Activated naive CD4-positive, alpha-beta T cell treated with anti-CD3 and anti-CD28 coated beads for 36 hours (primary cell): ENCODE measurements around the gene SLC3A2. TPM values are rescaled to one million over a fixed set of nuclear protein-coding genes. Genes with fewer than 3 reads are reported as not detected.
"Not testable (repeated sequence)": the region's sequence is repeated elsewhere in the genome, so short reads cannot be mapped to it uniquely, and the experiment has no call there.

Experiments
- CTCF ChIA-PET: fragments of 350-600 bp; sonication (Branson Sonifier 250); formaldehyde crosslinking; loops from one replicate; lab custom pipeline; 2021; ENCODE audit warnings: antibody characterized with exemption; lab: Charles Lee
- DNase-seq: peaks from one replicate; pipeline ENCODE4 v3.0.0-alpha.2; 2020
- H3K27ac Mint-ChIP-seq: one replicate; pipeline ENCODE4 v1.8.0; 2021; ENCODE audit warnings: mild to moderate bottlenecking, mixed read lengths
- H3K27me3 Mint-ChIP-seq: one replicate; pipeline ENCODE4 v1.8.0; 2021; ENCODE audit warnings: low read depth, mixed read lengths
- H3K36me3 Mint-ChIP-seq: one replicate; pipeline ENCODE4 v1.8.0; 2021; ENCODE audit warnings: low read depth, mixed read lengths
- H3K4me1 Mint-ChIP-seq: one replicate; pipeline ENCODE4 v1.8.0; 2021; ENCODE audit warnings: low read depth, mixed read lengths
- H3K4me3 Mint-ChIP-seq: one replicate; pipeline ENCODE4 v1.8.0; 2021; ENCODE audit warnings: mild to moderate bottlenecking, moderate library complexity, mixed read lengths
- H3K9me3 Mint-ChIP-seq: one replicate; pipeline ENCODE4 v1.8.0; 2021; ENCODE audit warnings: mixed read lengths
- intact Hi-C: fragments of 100-400 bp; cut with micrococcal nuclease; formaldehyde crosslinking; loops from one replicate; pipeline ENCODE4 v1.15.1; 2023
- total RNA-seq, 2 experiments: library from RNA; stranded (reverse); gene quantifications; one replicate each; pipeline ENCODE4 v1.2.3, GENCODE V29; 2021

SLC3A2 gene
- total RNA-seq, 2 experiments from 2014 or later = 419 to 472 TPM

- intact Hi-C loops = no loop called here
- Mint-ChIP-seq H3K27me3 (peaks cover 62% of the 10 kb centered on the region), H3K27ac (no peak overlapping the region), H3K36me3 (no peaks in the 10 kb centered on the region), H3K4me1 (peaks cover 22% of the 10 kb centered on the region), H3K4me3 (no peak overlapping the region), H3K9me3 (no peaks in the 10 kb centered on the region)
- no peak for DNase-seq
- CTCF ChIA-PET = interaction anchor here (1.3 kb wide), 1 partner anchor 22 kb away, joined by 5 read pairs; no protein-coding TSS in a partner anchor
These were observed 47.3 kb downstream of the SLC3A2 start for GRCh38 chr11:62928011-62928410.

GRCh38 chr11:62930157-62930556, 49.5 kb downstream of the SLC3A2 start:
- intact Hi-C loops = no loop called here
- Mint-ChIP-seq H3K4me1 (peaks cover 13% of the 10 kb centered on the region), H3K27me3 (peaks cover 49% of the 10 kb centered on the region), H3K4me3 (no peak overlapping the region), H3K27ac (no peak overlapping the region), H3K9me3 (no peaks in the 10 kb centered on the region), H3K36me3 (no peaks in the 10 kb centered on the region)
- CTCF ChIA-PET = no interaction called here
- DNase-seq = no peak

GRCh38 chr11:62930666-62931065, 50.0 kb downstream of the SLC3A2 start:
- Mint-ChIP-seq H3K4me1 (peaks cover 7% of the 10 kb centered on the region), H3K27me3 (peaks cover 44% of the 10 kb centered on the region), H3K9me3 (no peaks in the 10 kb centered on the region), H3K4me3 (no peak overlapping the region), H3K36me3 (no peaks in the 10 kb centered on the region), H3K27ac (no peak overlapping the region)
- CTCF ChIA-PET = interaction anchor here (1.2 kb wide), 1 partner anchor 44 kb away, joined by 3 read pairs; no protein-coding TSS in a partner anchor
- intact Hi-C loops = no loop called here
- no peak for DNase-seq

GRCh38 chr11:62931499-62932278, 51.0 kb downstream of the SLC3A2 start:
- CTCF ChIA-PET = interaction anchor here (1.2 kb wide), 1 partner anchor 43 kb away, joined by 3 read pairs; no protein-coding TSS in a partner anchor
- Mint-ChIP-seq H3K4me3 (no peak overlapping the region), H3K27ac (no peak overlapping the region), H3K36me3 (no peaks in the 10 kb centered on the region), H3K27me3 (peaks cover 33% of the 10 kb centered on the region), H3K9me3 (no peaks in the 10 kb centered on the region), H3K4me1 (no peaks in the 10 kb centered on the region)
- no peak for DNase-seq
- intact Hi-C loops = no loop called here

GRCh38 chr11:62933285-62933684, 52.6 kb downstream of the SLC3A2 start:
- Mint-ChIP-seq H3K4me1 (no peaks in the 10 kb centered on the region), H3K9me3 (peaks cover 7% of the 10 kb centered on the region), H3K4me3 (no peak overlapping the region), H3K27me3 (peaks cover 19% of the 10 kb centered on the region), H3K36me3 (no peaks in the 10 kb centered on the region), H3K27ac (no peak overlapping the region)
- intact Hi-C loops = no loop called here
- CTCF ChIA-PET = no interaction called here
- no peak for DNase-seq

- H3K27me3 Mint-ChIP-seq = peaks cover 12% of the 10 kb centered on the region
- H3K4me1 Mint-ChIP-seq = no peaks in the 10 kb centered on the region
- no peak for DNase-seq
- intact Hi-C loops = no loop called here
- CTCF ChIA-PET = no interaction called here
- H3K27ac Mint-ChIP-seq = no peak overlapping the region
- H3K36me3 Mint-ChIP-seq = no peaks in the 10 kb centered on the region
- no peak overlapping the region for H3K4me3 Mint-ChIP-seq
- peaks cover 7% of the 10 kb centered on the region for H3K9me3 Mint-ChIP-seq
These were observed 53.2 kb downstream of the SLC3A2 start for GRCh38 chr11:62933750-62934495.

GRCh38 chr11:62934496-62934785, 53.7 kb downstream of the SLC3A2 start:
- intact Hi-C loops = no loop called here
- no peak for DNase-seq
- peaks cover 7% of the 10 kb centered on the region for H3K9me3 Mint-ChIP-seq
- no peak overlapping the region for H3K4me3 Mint-ChIP-seq
- CTCF ChIA-PET = no interaction called here
- peaks cover 9% of the 10 kb centered on the region for H3K27me3 Mint-ChIP-seq
- H3K27ac Mint-ChIP-seq = no peak overlapping the region
- no peaks in the 10 kb centered on the region for H3K4me1 Mint-ChIP-seq
- H3K36me3 Mint-ChIP-seq = no peaks in the 10 kb centered on the region

- H3K9me3 Mint-ChIP-seq, H3K27ac Mint-ChIP-seq, H3K27me3 Mint-ChIP-seq, H3K4me1 Mint-ChIP-seq, H3K36me3 Mint-ChIP-seq, DNase-seq, intact Hi-C loops, H3K4me3 Mint-ChIP-seq: not testable (repeated sequence)
- CTCF ChIA-PET = interaction anchor here (1.8 kb wide), 1 partner anchor 32 kb away, joined by 5 read pairs; no protein-coding TSS in a partner anchor
These were observed 56.8 kb downstream of the SLC3A2 start for GRCh38 chr11:62937528-62937927.

Other genes with a start within 250 kb of the SLC3A2 start
- 100 to 1,000 TPM; 221 to 230 TPM for gene GANAB, start 234.3 kb upstream of the SLC3A2 start, total RNA-seq
- gene INTS5, start 227.6 kb upstream of the SLC3A2 start, total RNA-seq = 10 to 100 TPM; 12.5 to 12.8 TPM
- 10 to 100 TPM; 73.5 to 76.5 TPM for gene C11orf98, start 215.7 kb upstream of the SLC3A2 start, total RNA-seq
- 10 to 100 TPM; 35.2 to 44.0 TPM for gene CSKMT, start 215.6 kb upstream of the SLC3A2 start, total RNA-seq
- 1 to 10 TPM; 6.0 to 6.4 TPM for gene UQCC3, start 209.2 kb upstream of the SLC3A2 start, total RNA-seq
- gene LBHD1, start 208.6 kb upstream of the SLC3A2 start, total RNA-seq = 1 to 10 TPM; 4.4 to 6.1 TPM
- gene UBXN1, start 201.8 kb upstream of the SLC3A2 start, total RNA-seq = 100 to 1,000 TPM; 121 to 124 TPM
- under 1 TPM in 1 of 2 experiments, not detected in 1; 0.10 TPM for gene LRRN4CL, start 191.4 kb upstream of the SLC3A2 start, total RNA-seq
- gene BSCL2, start 173.5 kb upstream of the SLC3A2 start, total RNA-seq = 10 to 100 TPM; 13.8 to 17.3 TPM
- not detected for gene GNG3, start 173.2 kb upstream of the SLC3A2 start, total RNA-seq
- gene HNRNPUL2, start 153.4 kb upstream of the SLC3A2 start, total RNA-seq = 10 to 100 TPM; 58.6 to 61.5 TPM
- 10 to 100 TPM; 46.6 to 49.5 TPM for gene TTC9C, start 152.4 kb upstream of the SLC3A2 start, total RNA-seq
- 10 to 100 TPM; 12.1 to 13.5 TPM for gene ZBTB3, start 126.7 kb upstream of the SLC3A2 start, total RNA-seq
- 100 to 1,000 TPM; 131 to 135 TPM for gene POLR2G, start 119.3 kb upstream of the SLC3A2 start, total RNA-seq
- 10 to 100 TPM in 1 of 2 experiments, 1 to 10 TPM in 1; 8.9 to 10.5 TPM for gene TAF6L, start 109.5 kb upstream of the SLC3A2 start, total RNA-seq
- gene TMEM179B, start 93.5 kb upstream of the SLC3A2 start, total RNA-seq = 10 to 100 TPM; 13.9 to 15.2 TPM
- 1 to 10 TPM; 7.0 to 7.7 TPM for gene TMEM223, start 88.9 kb upstream of the SLC3A2 start, total RNA-seq
- gene NXF1, start 75.5 kb upstream of the SLC3A2 start, total RNA-seq = 10 to 100 TPM; 44.6 to 46.0 TPM
- 10 to 100 TPM; 22.7 to 23.0 TPM for gene STX5, start 48.8 kb upstream of the SLC3A2 start, total RNA-seq
- not detected for gene TEX54, start 48.1 kb upstream of the SLC3A2 start, total RNA-seq
- gene WDR74, start 41.3 kb upstream of the SLC3A2 start, total RNA-seq = 10 to 100 TPM; 74.4 to 78.7 TPM
- gene CHRM1, start 40.5 kb downstream of the SLC3A2 start, total RNA-seq = not detected
- not detected for gene SLC22A6, start 104.1 kb downstream of the SLC3A2 start, total RNA-seq
- not detected for gene SLC22A8, start 134.9 kb downstream of the SLC3A2 start, total RNA-seq